Stimulated activated CD4-positive, alpha-beta T cell treated with anti-CD3 and anti-CD28 coated beads, Interleukin-4, amount 100 ng/mL, for 48 hours (primary cell): ENCODE data around the gene PLK5.
"Not testable (repeated sequence)": the region's sequence is repeated elsewhere in the genome, so short reads cannot be mapped to it uniquely, and the experiment has no call there.

ENCODE experiments used
- DNase-seq, 2 donors: peaks; one replicate each; pipeline ENCODE4 v3.0.0-alpha.2; 2020; ENCODE audit warnings: low read depth in 2 of 2

The PLK5 gene

DNA sequence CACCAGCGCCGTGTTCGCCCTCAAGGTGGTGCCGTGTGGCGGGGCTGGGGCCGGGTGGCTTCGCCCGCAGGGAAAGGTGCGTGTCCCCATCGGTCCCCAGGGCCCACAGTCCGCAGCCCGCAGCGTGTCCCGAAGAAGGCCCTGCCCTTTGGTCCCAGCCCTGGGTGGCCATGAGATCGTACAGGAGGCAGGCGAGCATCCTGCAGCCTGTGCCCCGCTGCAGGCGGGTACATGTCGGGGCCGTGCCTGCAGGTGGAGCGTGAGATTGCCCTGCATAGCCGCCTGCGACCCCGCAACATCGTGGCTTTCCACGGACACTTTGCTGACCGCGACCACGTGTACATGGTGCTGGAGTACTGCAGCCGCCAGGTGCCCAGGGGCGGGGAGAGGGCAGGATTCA, 1.5 kb downstream of the PLK5 start:
- DNase-seq = no peak

DNA sequence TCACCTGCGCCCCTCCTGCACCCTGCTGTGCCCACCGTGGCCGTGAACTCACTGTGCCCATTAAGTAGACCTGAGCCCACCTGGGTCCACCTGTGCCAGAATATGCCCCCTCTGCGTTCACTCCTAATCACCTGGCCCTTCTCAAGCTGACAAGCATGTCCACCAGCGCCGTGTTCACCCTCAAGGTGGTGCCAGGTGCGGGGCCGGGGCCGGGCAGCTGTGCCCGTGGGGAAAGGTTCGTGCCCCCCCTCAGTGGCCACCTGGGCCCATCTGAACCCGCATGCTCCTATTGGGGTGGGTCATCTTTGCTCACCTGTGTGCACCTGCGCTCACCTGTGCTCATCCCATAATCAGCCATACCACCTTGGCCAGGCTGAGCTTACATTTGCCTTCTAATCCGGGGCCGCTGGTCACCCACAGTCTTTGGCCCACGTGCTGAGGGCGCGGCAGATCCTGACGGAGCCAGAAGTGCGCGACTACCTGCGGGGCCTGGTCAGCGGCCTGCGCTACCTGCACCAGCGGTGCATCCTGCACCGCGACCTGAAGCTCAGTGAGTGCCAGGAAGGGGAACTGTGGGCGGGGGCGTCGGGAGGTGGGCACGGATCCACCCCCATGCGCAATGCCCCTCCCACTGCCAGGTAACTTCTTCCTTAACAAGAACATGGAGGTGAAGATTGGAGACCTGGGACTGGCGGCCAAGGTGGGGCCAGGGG, 2.3 kb downstream of the PLK5 start:
- no peak for DNase-seq

DNA sequence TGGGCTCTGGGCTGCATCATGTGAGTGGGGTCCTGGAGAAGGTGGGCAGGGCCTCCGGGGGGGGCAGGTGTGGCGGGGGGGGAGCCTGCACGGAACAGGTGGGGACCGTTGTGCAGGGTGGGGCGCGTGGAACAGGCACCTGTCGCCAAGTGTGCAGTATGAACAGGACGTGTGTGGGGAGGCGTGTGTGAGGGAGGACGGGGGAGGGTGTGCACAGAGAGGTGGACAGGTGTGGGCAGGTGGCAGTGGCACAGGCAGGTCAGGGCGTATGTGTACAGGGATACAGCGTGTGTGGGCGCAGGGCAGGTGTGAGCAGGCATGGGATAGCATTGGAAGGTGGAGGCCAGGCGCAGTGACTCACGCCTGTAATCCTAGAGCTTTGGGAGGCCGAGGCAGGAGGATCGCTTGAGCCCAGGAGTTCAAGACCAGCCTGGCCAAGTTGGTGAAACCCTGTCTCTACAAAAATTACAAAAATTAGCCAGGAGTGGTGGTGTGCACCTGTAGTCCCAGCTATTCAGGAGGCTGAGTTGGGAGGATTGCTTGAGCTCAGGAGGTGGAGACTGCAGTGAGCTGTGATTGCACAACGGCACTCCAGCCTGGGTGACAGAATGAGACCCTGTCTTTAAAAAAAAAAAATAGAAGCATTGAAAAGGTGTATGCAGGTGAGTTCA, 3.2 kb downstream of the PLK5 start:
- DNase-seq = no peak

DNA sequence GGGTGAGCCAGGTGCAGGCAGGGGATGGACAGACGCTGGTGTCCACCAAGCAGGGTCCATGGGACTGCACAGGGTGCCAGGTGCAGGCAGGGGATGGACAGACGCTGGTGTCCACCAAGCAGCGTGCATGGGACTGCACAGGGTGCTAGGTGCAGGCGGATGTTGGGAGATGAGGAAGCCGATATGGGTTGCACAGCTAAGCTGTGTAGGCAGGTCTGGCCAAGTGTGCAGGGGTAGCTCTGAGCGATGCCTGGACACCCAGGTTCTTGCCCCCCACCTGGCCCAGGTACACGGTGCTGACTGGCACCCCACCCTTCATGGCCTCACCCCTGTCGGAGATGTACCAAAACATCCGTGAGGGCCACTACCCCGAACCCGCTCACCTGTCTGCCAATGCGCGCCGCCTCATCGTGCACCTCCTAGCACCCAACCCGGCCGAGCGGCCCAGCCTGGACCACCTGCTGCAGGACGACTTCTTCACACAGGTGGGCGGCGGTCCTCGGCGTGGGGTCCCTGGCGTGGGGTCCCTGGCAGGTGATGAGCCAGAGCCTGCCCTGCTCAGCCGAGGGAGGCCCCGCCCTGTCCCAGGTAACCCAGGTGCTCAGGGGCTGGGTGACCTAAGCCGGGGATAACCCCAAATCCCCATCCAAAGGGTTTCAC, 3.9 kb downstream of the PLK5 start:
- no peak for DNase-seq

DNA sequence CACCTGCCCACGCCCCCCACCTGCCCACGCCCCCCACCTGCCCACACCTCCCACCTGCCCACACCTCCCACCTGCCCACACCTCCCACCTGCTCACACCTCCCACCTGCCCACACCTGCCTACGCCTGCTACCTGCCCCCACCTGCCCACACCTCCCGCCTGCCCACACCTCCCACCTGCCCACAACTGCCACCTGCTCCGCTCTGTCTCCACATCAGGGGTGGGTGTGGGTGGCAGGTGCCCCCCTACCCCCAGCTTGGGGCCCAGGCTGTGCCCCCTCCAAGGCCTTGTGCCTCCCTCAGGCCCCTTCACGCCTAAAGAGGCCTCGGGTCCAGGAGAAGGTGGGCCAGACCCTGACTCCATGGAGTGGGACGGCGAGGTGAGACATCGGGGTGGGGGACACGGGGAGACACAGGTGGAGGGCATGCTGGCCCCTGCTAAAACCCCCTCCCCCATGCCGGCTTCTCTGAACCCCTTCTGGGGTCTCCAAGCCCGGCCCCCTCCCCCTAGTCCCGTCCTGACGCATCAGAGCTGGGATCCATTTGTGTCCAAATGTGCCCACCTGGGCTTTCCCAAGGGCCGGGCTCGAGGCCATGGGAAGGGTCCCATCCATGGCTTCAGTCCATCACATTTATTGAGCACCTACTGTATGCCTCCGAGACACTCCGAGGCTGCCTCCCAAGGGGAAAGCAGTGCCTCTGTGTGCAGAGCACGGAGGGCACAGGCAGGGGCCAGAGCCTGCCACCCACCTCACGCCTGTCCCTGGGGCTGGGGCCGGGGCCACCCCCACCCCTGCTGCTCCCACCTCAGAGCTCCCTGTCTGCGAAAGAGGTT, 4.9 kb downstream of the PLK5 start:
- DNase-seq = no peak

DNA sequence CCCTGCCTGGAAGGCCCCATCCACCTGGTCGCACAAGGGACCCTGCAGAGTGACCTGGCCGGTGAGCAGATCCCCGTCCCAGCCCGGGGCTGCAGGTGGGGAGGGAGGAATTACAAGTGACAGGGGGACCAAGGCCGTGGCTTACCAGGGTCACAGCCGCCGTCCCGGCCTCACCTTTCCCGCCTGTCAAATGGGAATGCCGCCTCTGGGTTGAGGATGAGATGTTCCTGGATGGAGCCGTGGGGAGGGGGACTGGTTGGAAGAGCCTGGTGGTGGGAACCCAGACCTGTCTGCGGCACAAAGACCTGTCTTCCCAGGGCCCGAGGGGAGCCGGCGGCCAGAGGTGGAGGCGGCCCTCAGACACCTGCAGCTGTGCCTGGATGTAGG, 5.5 kb downstream of the PLK5 start:
- DNase-seq = no peak

- DNase-seq = not testable (repeated sequence)
These were observed 7.0 kb downstream of the PLK5 start for GRCh38 chr19:1530856-1531255.

DNA sequence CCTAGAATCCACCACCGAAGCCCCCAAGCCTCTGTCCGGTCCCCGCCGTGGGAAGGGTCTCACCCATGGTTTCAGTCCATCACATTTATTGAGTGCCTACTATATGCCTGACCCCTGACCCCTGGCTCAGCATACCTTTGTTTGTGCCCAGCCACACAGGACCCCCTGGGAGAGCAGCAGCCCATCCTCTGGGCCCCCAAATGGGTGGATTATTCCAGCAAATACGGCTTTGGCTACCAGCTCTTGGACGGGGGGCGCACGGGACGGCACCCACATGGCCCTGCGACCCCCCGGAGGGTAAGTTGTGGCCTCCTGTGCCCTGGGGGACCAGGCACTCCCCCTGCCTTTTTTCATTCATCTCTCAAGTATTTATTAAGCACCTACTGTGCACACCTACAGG, 7.7 kb downstream of the PLK5 start:
- no peak for DNase-seq

DNA sequence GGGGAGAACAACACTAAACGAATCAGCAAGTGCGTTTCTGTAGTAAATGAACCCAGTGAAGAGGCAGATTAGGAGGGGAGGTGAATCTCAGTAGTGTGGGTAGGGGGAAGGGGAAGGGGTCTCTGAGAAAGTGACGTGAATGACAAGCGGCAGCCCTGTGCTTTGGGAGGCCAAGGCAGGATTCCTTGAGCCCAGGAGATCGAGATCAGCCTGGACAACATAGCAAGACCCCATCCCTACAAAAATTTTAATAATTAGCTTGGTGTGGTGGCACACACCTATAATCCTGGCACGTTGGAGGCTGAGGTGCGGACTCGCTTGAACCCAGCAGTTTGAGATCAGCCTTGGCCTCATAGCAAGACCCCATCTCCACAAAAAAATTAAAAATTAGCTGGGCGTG, 8.1 kb downstream of the PLK5 start:
- no peak for DNase-seq

GRCh38 chr19:1533510-1534150, 9.8 kb downstream of the PLK5 start:
- DNase-seq = no peak

DNA sequence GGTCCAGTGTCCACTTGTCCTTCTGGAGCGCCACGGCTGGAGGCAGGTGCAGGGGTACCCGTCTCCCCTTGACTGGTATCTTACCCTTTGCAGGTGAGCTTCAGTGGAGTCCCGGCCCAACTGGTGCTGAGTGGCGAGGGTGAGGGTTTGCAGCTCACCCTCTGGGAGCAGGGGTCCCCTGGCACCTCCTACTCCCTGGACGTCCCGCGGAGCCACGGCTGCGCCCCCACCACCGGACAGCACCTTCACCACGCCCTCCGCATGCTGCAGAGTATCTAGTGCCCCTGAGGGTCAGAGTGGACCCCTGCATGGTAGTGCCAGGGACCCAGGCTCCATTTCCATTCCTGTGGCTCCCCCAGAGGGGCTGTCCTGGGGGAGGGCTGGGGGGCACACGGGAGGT, 11.1 kb downstream of the PLK5 start:
- no peak for DNase-seq

DNA sequence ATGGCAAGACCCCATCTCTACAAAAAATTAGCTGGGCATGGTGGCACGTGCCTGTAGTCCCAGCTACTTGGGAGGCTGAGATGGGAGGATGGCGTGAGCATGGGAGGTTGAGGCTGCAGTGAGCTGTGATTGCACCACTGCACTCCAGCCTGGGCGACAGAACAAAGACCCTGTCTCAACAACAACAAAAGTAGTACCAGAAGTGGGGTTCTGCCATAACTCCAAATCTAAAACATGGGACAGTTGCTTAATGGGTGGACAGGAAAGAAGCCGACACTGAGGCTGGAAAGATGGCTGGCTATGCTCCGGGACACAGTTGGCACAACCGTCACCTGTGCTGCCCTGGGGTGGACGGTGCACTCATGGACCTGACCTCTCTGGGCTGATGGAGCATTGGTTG, 11.8 kb downstream of the PLK5 start:
- DNase-seq = not testable (repeated sequence)

GRCh38 chr19:1538978-1539377, 15.1 kb downstream of the PLK5 start:
- no peak for DNase-seq

DNA sequence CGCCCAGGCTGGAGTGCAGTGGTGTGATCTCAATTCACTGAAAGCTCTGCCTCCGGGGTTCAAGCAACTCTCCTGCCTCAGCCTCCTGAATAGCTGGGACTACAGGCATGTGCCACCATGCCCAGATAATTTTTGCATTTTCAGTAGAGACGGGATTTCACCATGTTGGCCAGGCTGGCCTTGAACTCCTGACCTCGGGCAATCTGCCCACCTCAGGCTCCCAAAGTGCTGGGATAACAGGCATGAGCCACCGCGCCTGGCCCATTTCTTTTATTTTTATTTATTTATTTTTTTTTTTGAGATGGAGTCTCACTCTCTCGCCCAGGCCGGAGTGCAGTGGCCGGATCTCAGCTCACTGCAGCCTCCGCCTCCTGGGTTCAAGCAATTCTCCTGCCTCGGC, 15.9 kb downstream of the PLK5 start:
- DNase-seq = not testable (repeated sequence)

GRCh38 chr19:1540365-1540925, 16.6 kb downstream of the PLK5 start:
- no peak for DNase-seq

- no peak for DNase-seq
These were observed 25.6 kb downstream of the PLK5 start for GRCh38 chr19:1549332-1549945.

DNA sequence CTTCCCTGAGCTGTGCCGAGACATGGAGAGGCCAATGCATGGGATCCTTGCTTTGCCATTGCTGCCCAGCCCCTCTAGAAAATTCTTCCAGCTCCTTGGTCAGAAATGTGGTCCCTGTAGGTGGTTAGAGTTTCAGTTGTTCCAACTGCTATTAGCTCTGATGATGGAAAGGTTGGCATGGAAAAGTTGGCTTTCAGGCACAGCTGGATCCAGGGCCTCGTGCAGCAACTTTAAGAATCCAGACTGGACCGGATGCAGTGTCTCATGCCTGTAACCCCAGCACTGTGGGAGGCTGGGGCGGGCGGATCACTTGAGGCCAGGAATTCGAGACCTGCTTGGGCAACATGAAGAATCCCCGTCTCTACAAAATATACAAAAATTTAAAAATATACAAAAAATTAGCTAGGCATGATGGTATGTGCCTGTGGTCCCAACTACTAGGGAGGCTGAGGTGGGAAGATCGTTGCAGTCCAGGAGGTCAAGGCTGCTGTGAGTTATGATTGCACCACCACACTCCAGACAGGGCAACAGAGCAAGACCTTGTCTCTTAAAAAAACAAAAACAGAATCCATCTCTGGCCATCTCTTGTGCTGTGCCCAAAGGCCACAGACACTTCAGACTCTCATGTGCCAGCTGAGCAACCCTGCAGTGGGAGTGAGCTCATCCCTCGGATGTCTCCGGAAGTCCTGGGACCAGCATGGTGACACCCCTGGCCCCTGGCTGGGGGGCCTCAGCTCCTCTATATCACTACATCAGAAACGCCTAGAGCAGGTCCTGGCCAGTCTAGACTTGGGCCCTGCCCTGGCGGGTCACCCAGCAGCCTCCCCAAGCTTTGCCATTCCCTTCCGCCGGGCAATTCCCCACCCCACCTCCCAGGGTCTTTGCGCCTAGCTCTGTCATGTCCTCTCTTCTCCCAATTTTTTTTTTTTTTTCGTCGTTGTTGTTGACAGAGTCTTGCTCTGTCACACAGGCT, 27.5 kb downstream of the PLK5 start:
- DNase-seq = no peak

GRCh38 chr19:1553415-1553814, 29.5 kb downstream of the PLK5 start:
- no peak for DNase-seq

GRCh38 chr19:1554968-1555367, 31.1 kb downstream of the PLK5 start:
- DNase-seq = no peak
